K562 (cell line): ENCODE results near the gene ZNF546. TPM values are rescaled to one million over a fixed set of nuclear protein-coding genes. Genes with fewer than 3 reads are reported as not detected.

Experiments used
- ATAC-seq: fragments of 200-7000 bp; cut with Tn5 transposase; 3 replicates; pipeline ENCODE4 v1.9.1; 2020; ENCODE audit warnings: moderate library complexity
- BruUV-seq: library from RNA; stranded (reverse); fragments of 400-500 nt; replicated peaks from 2 replicates; lab custom pipeline; 2021; lab: Mats Ljungman, UMichigan
- CTCF ChIA-PET: fragments of 300-600 bp; formaldehyde crosslinking; extraction: SDS; loops from one replicate; lab custom pipeline; 2021; ENCODE audit warnings: low intra/inter-chr PET ratio; lab: Yijun Ruan, JAX
- POLR2A ChIA-PET: fragments of 300-600, 350-650 bp; sonication (Branson Sonifier 250); formaldehyde crosslinking; extraction: SDS; loops from one replicate; lab custom pipeline; 2021; ENCODE audit warnings: antibody characterized with exemption, inconsistent platforms; lab: Yijun Ruan, JAX
- DNase-seq, 4 experiments: peaks; one replicate each; pipeline versions ENCODE4 v3.0.0 to v3.0.0-alpha.2; 2011 to 2018; ENCODE audit warnings: low spot score in 3 of 4, mixed read lengths in 3 of 4; ENCODE audit errors: extremely low read depth in 1 of 4
- FAIRE-seq: peaks from 2 replicates; lab custom pipeline; 2011; peaks lifted over from hg19 to GRCh38; lab: Jason Lieb, UNC
- H2AFZ ChIP-seq: 2 replicates; pipeline ENCODE4 v1.6.0; 2011; ENCODE audit warnings: low read depth, low read length, control low read depth, inconsistent platforms
- H3K27ac ChIP-seq: fragments of 200-600 bp; 3 replicates; pipeline ENCODE4 v1.8.0; 2011; ENCODE audit warnings: low read depth, mild to moderate bottlenecking, control low read depth, inconsistent platforms, low read length, moderate library complexity, mixed read lengths; ENCODE audit errors: extremely low read depth
- H3K27me3 ChIP-seq, 2 experiments: fragments of 300-600 bp in 1 of 2; 2 replicates in 1 of 2; 3 replicates in 1 of 2; pipeline versions ENCODE4 v1.6.0 to v1.8.0; 2011; ENCODE audit warnings: inconsistent platforms in 2 of 2, low read length in 2 of 2, mild to moderate bottlenecking in 1 of 2, mixed read lengths in 1 of 2, moderate library complexity in 1 of 2; ENCODE audit not compliant: control insufficient read depth in 2 of 2, insufficient read depth in 2 of 2
- H3K36me3 ChIP-seq: fragments of 300-600 bp; 3 replicates; pipeline ENCODE4 v1.8.0; 2011; ENCODE audit warnings: mild to moderate bottlenecking, low read length, inconsistent platforms; ENCODE audit not compliant: control insufficient read depth, insufficient read depth
- H3K4me1 ChIP-seq, 2 experiments: fragments of 200-600 bp in 1 of 2; replicated peaks in 1 of 2; 2 replicates in 1 of 2; 3 replicates in 1 of 2; pipeline versions ENCODE4 v1.5.1 to v1.8.0; 2011; ENCODE audit warnings: inconsistent platforms in 2 of 2, low read length in 2 of 2, mild to moderate bottlenecking in 1 of 2, mixed read lengths in 1 of 2, moderate library complexity in 1 of 2; ENCODE audit not compliant: control insufficient read depth in 2 of 2, insufficient read depth in 2 of 2
- H3K4me2 ChIP-seq: 2 replicates; pipeline ENCODE4 v1.6.1; 2011; ENCODE audit warnings: low read length, control low read depth, inconsistent platforms, mixed read lengths; ENCODE audit not compliant: insufficient read depth
- H3K4me3 ChIP-seq: fragments of 200-600 bp; sonication (generic), shearing (Covaris generic); 2 replicates; pipeline ENCODE4 v1.5.1; 2016; ENCODE audit warnings: control low read depth, inconsistent platforms
- H3K79me2 ChIP-seq: fragments of 200-600 bp; 3 replicates; pipeline ENCODE4 v1.8.0; 2011; ENCODE audit warnings: low read length, inconsistent platforms; ENCODE audit not compliant: control insufficient read depth, insufficient read depth
- H3K9ac ChIP-seq, 2 experiments: 2 replicates each; pipeline versions ENCODE4 v1.6.0 to v1.6.1; 2011; ENCODE audit warnings: low read depth in 2 of 2, low read length in 2 of 2, control low read depth in 1 of 2, inconsistent platforms in 1 of 2, mild to moderate bottlenecking in 1 of 2, mixed read lengths in 1 of 2; ENCODE audit not compliant: insufficient read depth in 1 of 2
- H3K9me1 ChIP-seq: one replicate; pipeline ENCODE4 v1.6.0; 2011; ENCODE audit warnings: inconsistent platforms, mild to moderate bottlenecking, low read length, moderate library complexity; ENCODE audit not compliant: control insufficient read depth, insufficient read depth
- H3K9me3 ChIP-seq: replicated peaks from 2 replicates; pipeline ENCODE4 v1.5.1; 2011; ENCODE audit warnings: low read depth, low read length, inconsistent platforms; ENCODE audit not compliant: control insufficient read depth, insufficient read depth
- H4K20me1 ChIP-seq: replicated peaks from 2 replicates; pipeline ENCODE4 v1.6.1; 2011; ENCODE audit warnings: low read length, inconsistent platforms, mixed read lengths; ENCODE audit not compliant: control insufficient read depth, insufficient read depth
- CCAR2 ChIP-seq: fragments of 200-400 bp; formaldehyde crosslinking; IDR thresholded peaks from 2 replicates; pipeline ENCODE4 v1.6.1; 2017; ENCODE audit warnings: mild to moderate bottlenecking, low read depth, low read length
- E2F3 ChIP-seq: fragments of 250-450 bp; sonication (Bioruptor Pico); IDR thresholded peaks from 2 replicates; pipeline ENCODE4 v1.4.0; 2020; ENCODE audit warnings: mild to moderate bottlenecking
- RREB1 ChIP-seq: fragments of 250-450 bp; sonication (Bioruptor Pico); IDR thresholded peaks from 2 replicates; pipeline ENCODE4 v1.4.0; 2020
- SNRNP70 ChIP-seq: fragments of 200-400 bp; formaldehyde crosslinking; optimal IDR thresholded peaks from 2 replicates; pipeline ENCODE3; 2017; ENCODE audit warnings: low read depth, low read length
- ZNF316 ChIP-seq: fragments of 450-650 bp; IDR thresholded peaks from 2 replicates; pipeline ENCODE4 v1.6.1; 2016
- WGBS: fragments of 100-300 bp; shearing (Covaris generic); methylation state at CpG from one replicate; pipeline ENCODE4 v1.1.6; 2016; ENCODE audit warnings: low coverage, mixed read lengths; ENCODE audit not compliant: insufficient coverage; ENCODE audit errors: missing lambda C conversion rate; 5-methylcytosine and 5-hydroxymethylcytosine counted together
- in situ Hi-C: fragments of 300-500 bp; cut with MboI; formaldehyde crosslinking; loops from 4 replicates; pipeline ENCODE4 v1.15.0; 2018; ENCODE audit warnings: inconsistent platforms, mixed read lengths
- intact Hi-C: fragments of 100-400 bp; cut with micrococcal nuclease; formaldehyde crosslinking; loops from 2 replicates; pipeline ENCODE4 v1.14.2; 2022
- polyA plus RNA-seq, 8 experiments: library from polyadenylated mRNA; depleted of rRNA in 4 of 8; stranded (reverse) in 5 of 8; unstranded in 3 of 8; fragments of >200 nt; fragmentation: Nextera tagmentation in 2 of 8; fragmentation: Illumina TruSeq in 1 of 8; extraction: Ambion mirVana in 2 of 8; extraction: Trizol in 1 of 8; gene quantifications; 2 replicates each; pipeline versions ENCODE4 v1.2.1 to v1.2.3, GENCODE V29; 2011 to 2014; ENCODE audit warnings: inconsistent platforms in 1 of 8, missing spikeins in 1 of 8
- total RNA-seq, 7 experiments: library from RNA; depleted of rRNA in 6 of 7; stranded (reverse); fragments of >200 nt in 6 of 7; fragmentation: Illumina TruSeq in 2 of 7; extraction: Trizol in 2 of 7; gene quantifications; 2 replicates each; pipeline versions ENCODE4 v1.2.1 to v1.2.3, GENCODE V29; 2011 to 2021; ENCODE audit warnings: low replicate concordance in 1 of 7

Gene ZNF546
- total and polyA plus RNA-seq, 9 of the 15 experiments (the other 6 are each of a cell fraction or from before 2014, with no cell fraction given) = 0.73 to 5.1 (median 2.2) TPM

- H3K9ac ChIP-seq = no peak overlapping the region
- H3K4me1 ChIP-seq = peaks cover 4% of the 10 kb centered on the region in 2 experiments; a peak in 3 of 5 replicates
- no peak for FAIRE-seq
- H3K4me3 ChIP-seq = no peak overlapping the region
- H4K20me1 ChIP-seq = no peaks in the 10 kb centered on the region
- in situ Hi-C loops = no loop called here
- DNase-seq = no peak
- TF ChIP-seq RREB1 (CRISPR knock-in tag) = no peak
- TF ChIP-seq SNRNP70 = no peak
- TF ChIP-seq E2F3 (CRISPR knock-in tag) = no peak
- TF ChIP-seq ZNF316 = peak; percentile 60
- no peak for TF ChIP-seq CCAR2
- TF ChIP-seq, all 486 proteins: peak for 1
- Histone ChIP-seq H3K4me2 (no peak overlapping the region), H3K79me2 (no peaks in the 10 kb centered on the region), H3K36me3 (no peaks in the 10 kb centered on the region), H2AFZ (no peak overlapping the region), H3K9me3 (no peaks in the 10 kb centered on the region), H3K9me1 (no peaks in the 10 kb centered on the region), H3K27me3 (no peaks in the 10 kb centered on the region), H3K27ac (no peak overlapping the region)
- intact Hi-C loops = no loop called here
- ATAC-seq = no peak
- ChIA-PET CTCF (no interaction called here), POLR2A (no interaction called here)
- 39% methylated on average over 3 of the region's 3 CpGs for WGBS
- no TSS peak for BruUV-seq
These were observed 33.0 kb upstream of the ZNF546 start for GRCh38 chr19:39963898-39964297.
